Parathyroid adenoma (tissue), 2 donors: ENCODE data around the gene ARAP2.

Experiments
- H2AFZ ChIP-seq: fragments of 300-600 bp; sonication (generic); one replicate; pipeline ENCODE4 v1.7.0; 2017; ENCODE audit warnings: antibody characterized with exemption, mild to moderate bottlenecking
- H3K27ac ChIP-seq: fragments of 300-600 bp; sonication (generic); one replicate; pipeline ENCODE4 v1.7.0; 2017
- H3K27me3 ChIP-seq: fragments of 300-600 bp; sonication (generic); one replicate; pipeline ENCODE4 v1.7.0; 2017; ENCODE audit warnings: low read length; ENCODE audit not compliant: control insufficient read depth, insufficient read depth
- H3K36me3 ChIP-seq: fragments of 300-600 bp; sonication (generic); one replicate; pipeline ENCODE4 v1.7.0; 2017; ENCODE audit warnings: low read length; ENCODE audit not compliant: control insufficient read depth, insufficient read depth
- H3K4me1 ChIP-seq: fragments of 300-600 bp; sonication (generic); one replicate; pipeline ENCODE4 v1.7.0; 2017; ENCODE audit warnings: control low read depth
- H3K4me2 ChIP-seq: fragments of 300-600 bp; sonication (generic); one replicate; pipeline ENCODE4 v1.7.0; 2017; ENCODE audit warnings: low read length
- H3K4me3 ChIP-seq: fragments of 300-600 bp; sonication (generic); one replicate; pipeline ENCODE4 v1.7.0; 2017; ENCODE audit warnings: low read depth, low read length
- H3K79me2 ChIP-seq: fragments of 300-600 bp; sonication (generic); one replicate; pipeline ENCODE4 v1.7.0; 2017; ENCODE audit warnings: control low read depth
- H3K9ac ChIP-seq: fragments of 300-600 bp; sonication (generic); one replicate; pipeline ENCODE4 v1.7.0; 2017; ENCODE audit warnings: mild to moderate bottlenecking
- H3K9me3 ChIP-seq: fragments of 300-600 bp; sonication (generic); one replicate; pipeline ENCODE4 v1.7.0; 2017; ENCODE audit warnings: low read length; ENCODE audit not compliant: control insufficient read depth
- CTCF ChIP-seq: fragments of 300-600 bp; sonication (generic); IDR thresholded peaks from one replicate; pipeline ENCODE4 v1.7.0; 2017; ENCODE audit warnings: antibody characterized with exemption, mild to moderate bottlenecking
- donor health status: primary hyperparathyroidism.

The ARAP2 gene

GRCh38 chr4:36142504-36142903, 101.8 kb downstream of the ARAP2 start:
- H3K27me3 ChIP-seq, result no peaks in the 10 kb centered on the region
- no peak overlapping the region for H3K9ac ChIP-seq
- no peak overlapping the region for H3K4me3 ChIP-seq
- H3K4me1 ChIP-seq, result no peaks in the 10 kb centered on the region
- no peak for TF ChIP-seq CTCF
- no peak overlapping the region for H3K4me2 ChIP-seq
- H3K27ac ChIP-seq, result no peak overlapping the region
- H3K9me3 ChIP-seq, result no peaks in the 10 kb centered on the region
- H2AFZ ChIP-seq, result no peak overlapping the region
- no peaks in the 10 kb centered on the region for H3K79me2 ChIP-seq
- no peaks in the 10 kb centered on the region for H3K36me3 ChIP-seq

- H3K27me3 ChIP-seq, result no peaks in the 10 kb centered on the region
These were observed 103.1 kb downstream of the ARAP2 start for GRCh38 chr4:36141186-36141585.

GRCh38 chr4:36140421-36140820, 103.9 kb downstream of the ARAP2 start:
- no peak overlapping the region for H3K9ac ChIP-seq
- no peaks in the 10 kb centered on the region for H3K36me3 ChIP-seq
- no peaks in the 10 kb centered on the region for H3K27me3 ChIP-seq
- H3K4me3 ChIP-seq, result no peak overlapping the region
- H3K4me1 ChIP-seq, result no peaks in the 10 kb centered on the region
- H3K4me2 ChIP-seq, result no peak overlapping the region
- no peaks in the 10 kb centered on the region for H3K79me2 ChIP-seq
- H2AFZ ChIP-seq, result no peak overlapping the region
- no peaks in the 10 kb centered on the region for H3K9me3 ChIP-seq
- no peak overlapping the region for H3K27ac ChIP-seq
- TF ChIP-seq CTCF, result no peak

More at GRCh38 chr4:36141186-36141585, 103.1 kb downstream of the ARAP2 start:
- no peaks in the 10 kb centered on the region for H3K79me2 ChIP-seq
- H3K4me2 ChIP-seq, result no peak overlapping the region
- H3K9ac ChIP-seq, result no peak overlapping the region
- no peak overlapping the region for H2AFZ ChIP-seq
- H3K4me3 ChIP-seq, result no peak overlapping the region
- H3K4me1 ChIP-seq, result no peaks in the 10 kb centered on the region
- H3K9me3 ChIP-seq, result no peaks in the 10 kb centered on the region
- no peak for TF ChIP-seq CTCF
- H3K36me3 ChIP-seq, result no peaks in the 10 kb centered on the region
- no peak overlapping the region for H3K27ac ChIP-seq

- TF ChIP-seq CTCF, result no peak
- no peaks in the 10 kb centered on the region for H3K9me3 ChIP-seq
- no peak overlapping the region for H2AFZ ChIP-seq
- no peak overlapping the region for H3K4me3 ChIP-seq
- no peak overlapping the region for H3K9ac ChIP-seq
- no peak overlapping the region for H3K4me2 ChIP-seq
- no peaks in the 10 kb centered on the region for H3K79me2 ChIP-seq
- no peaks in the 10 kb centered on the region for H3K36me3 ChIP-seq
- H3K27me3 ChIP-seq, result no peaks in the 10 kb centered on the region
- H3K4me1 ChIP-seq, result no peaks in the 10 kb centered on the region
- H3K27ac ChIP-seq, result no peak overlapping the region
These were observed 106.1 kb downstream of the ARAP2 start for GRCh38 chr4:36138220-36138619.

GRCh38 chr4:36137336-36137735, 107.0 kb downstream of the ARAP2 start:
- no peak overlapping the region for H3K4me2 ChIP-seq
- no peaks in the 10 kb centered on the region for H3K79me2 ChIP-seq
- no peak overlapping the region for H3K27ac ChIP-seq
- no peaks in the 10 kb centered on the region for H3K4me1 ChIP-seq
- no peak overlapping the region for H2AFZ ChIP-seq
- H3K27me3 ChIP-seq, result no peaks in the 10 kb centered on the region
- H3K4me3 ChIP-seq, result no peak overlapping the region
- TF ChIP-seq CTCF, result no peak
- no peaks in the 10 kb centered on the region for H3K36me3 ChIP-seq
- H3K9me3 ChIP-seq, result no peaks in the 10 kb centered on the region
- no peak overlapping the region for H3K9ac ChIP-seq
